H1 (cell line): ENCODE data around the gene CAB39L. TPM values are rescaled to one million over a fixed set of nuclear protein-coding genes. Genes with fewer than 3 reads are reported as not detected.

Experiments used
- CTCF ChIA-PET: fragments of 300-600 bp; sonication (Branson Sonifier 250); formaldehyde crosslinking; loops from one replicate; lab custom pipeline; 2021; ENCODE audit not compliant: partially characterized antibody; lab: Charles Lee
- POLR2A ChIA-PET: fragments of 300-600 bp; sonication (Branson Sonifier 250); formaldehyde crosslinking; loops from one replicate; lab custom pipeline; 2021; ENCODE audit warnings: inconsistent platforms; ENCODE audit not compliant: partially characterized antibody; lab: Charles Lee
- DNase-seq, 2 experiments: peaks; one replicate each; pipeline versions ENCODE4 v3.0.0 to v3.0.0-alpha.2; 2010 to 2022; ENCODE audit warnings: low spot score in 2 of 2, low read depth in 1 of 2, mixed read lengths in 1 of 2
- FAIRE-seq: peaks from 2 replicates; lab custom pipeline; 2011; peaks lifted over from hg19 to GRCh38; lab: Jason Lieb, UNC
- H2AFZ ChIP-seq: 2 replicates; pipeline ENCODE4 v1.8.1; 2012; ENCODE audit warnings: low read length, inconsistent platforms
- H2AK5ac ChIP-seq: 2 replicates; pipeline ENCODE4 v1.6.1; 2013; ENCODE audit warnings: low read depth, low read length
- H2BK120ac ChIP-seq: replicated peaks from 2 replicates; pipeline ENCODE3; 2013; ENCODE audit warnings: low read depth, low read length, inconsistent platforms
- H2BK12ac ChIP-seq: 2 replicates; pipeline ENCODE4 v1.6.1; 2013; ENCODE audit warnings: low read depth, low read length
- H2BK15ac ChIP-seq: 2 replicates; pipeline ENCODE4 v1.6.1; 2013; ENCODE audit warnings: low read length
- H2BK20ac ChIP-seq: 2 replicates; pipeline ENCODE4 v1.6.1; 2013; ENCODE audit warnings: low read length
- H2BK5ac ChIP-seq: 2 replicates; pipeline ENCODE4 v1.6.1; 2013; ENCODE audit warnings: low read depth, low read length
- H3K14ac ChIP-seq: 2 replicates; pipeline ENCODE4 v1.6.1; 2013; ENCODE audit warnings: inconsistent platforms; ENCODE audit not compliant: insufficient read length
- H3K18ac ChIP-seq: 2 replicates; pipeline ENCODE4 v1.6.1; 2013; ENCODE audit warnings: low read length; ENCODE audit errors: extremely low read depth
- H3K23ac ChIP-seq: 2 replicates; pipeline ENCODE4 v1.6.1; 2013; ENCODE audit warnings: inconsistent platforms; ENCODE audit not compliant: insufficient read length
- H3K23me2 ChIP-seq: 2 replicates; pipeline ENCODE4 v1.6.1; 2013; ENCODE audit warnings: low read depth, low read length
- H3K27ac ChIP-seq: 2 replicates; pipeline ENCODE4 v1.6.1; 2011; ENCODE audit warnings: low read depth, low read length, inconsistent platforms
- H3K27me3 ChIP-seq, 4 experiments: replicated peaks in 1 of 4; 1 replicate in 1 of 4; 2 replicates in 3 of 4; pipeline versions ENCODE4 v1.6.1 to v1.8.1; 2011 to 2013; ENCODE audit warnings: low read length in 3 of 4, mild to moderate bottlenecking in 3 of 4, inconsistent platforms in 2 of 4, mixed read lengths in 2 of 4, moderate library complexity in 1 of 4; ENCODE audit not compliant: control insufficient read depth in 3 of 4, insufficient read depth in 3 of 4; ENCODE audit errors: extremely low read depth in 1 of 4
- H3K36me3 ChIP-seq, 4 experiments: 2 replicates each; pipeline versions ENCODE4 v1.6.1 to v1.8.1; 2011 to 2013; ENCODE audit warnings: mild to moderate bottlenecking in 4 of 4, low read length in 3 of 4, moderate library complexity in 2 of 4, control low read depth in 1 of 4, inconsistent platforms in 1 of 4; ENCODE audit not compliant: insufficient read depth in 4 of 4, control insufficient read depth in 2 of 4
- H3K4ac ChIP-seq: replicated peaks from 2 replicates; pipeline ENCODE3; 2013; ENCODE audit warnings: low read length, low read depth, mixed read lengths, inconsistent platforms; ENCODE audit not compliant: insufficient read length
- H3K4me1 ChIP-seq, 4 experiments: replicated peaks in 1 of 4; 1 replicate in 1 of 4; 2 replicates in 3 of 4; pipeline versions ENCODE4 v1.6.1 to v1.8.1; 2011 to 2013; ENCODE audit warnings: low read length in 3 of 4, inconsistent platforms in 2 of 4, mixed read lengths in 1 of 4; ENCODE audit not compliant: insufficient read depth in 4 of 4, control insufficient read depth in 3 of 4
- H3K4me2 ChIP-seq, 2 experiments: 2 replicates each; pipeline versions ENCODE4 v1.6.1 to v1.8.1; 2011 to 2013; ENCODE audit warnings: low read depth in 2 of 2, low read length in 2 of 2, control low read depth in 1 of 2, inconsistent platforms in 1 of 2, mild to moderate bottlenecking in 1 of 2; ENCODE audit not compliant: insufficient read depth in 1 of 2
- H3K4me3 ChIP-seq, 4 experiments: fragments of 200-600, 300-600 bp in 1 of 4; sonication (generic), shearing (Covaris generic), sonication (Bioruptor Twin) in 1 of 4; 2 replicates each; pipeline versions ENCODE4 v1.5.1 to v1.8.1; 2011 to 2016; ENCODE audit warnings: low read length in 4 of 4, low read depth in 3 of 4, control low read depth in 2 of 4, inconsistent platforms in 2 of 4, mild to moderate bottlenecking in 2 of 4, mixed read lengths in 1 of 4, moderate library complexity in 1 of 4; ENCODE audit not compliant: insufficient read depth in 2 of 4; ENCODE audit errors: extremely low read depth in 1 of 4
- H3K56ac ChIP-seq: replicated peaks from 2 replicates; pipeline ENCODE3; 2013; ENCODE audit warnings: low read depth, mild to moderate bottlenecking, mixed read lengths, low read length, inconsistent platforms; ENCODE audit not compliant: insufficient read length
- H3K79me1 ChIP-seq: 2 replicates; pipeline ENCODE4 v1.6.1; 2013; ENCODE audit warnings: low read depth, low read length, control low read depth
- H3K79me2 ChIP-seq, 2 experiments: 2 replicates each; pipeline versions ENCODE4 v1.6.1 to v1.8.1; 2012 to 2013; ENCODE audit warnings: low read length in 2 of 2, mild to moderate bottlenecking in 2 of 2, inconsistent platforms in 1 of 2; ENCODE audit not compliant: insufficient read depth in 2 of 2, control insufficient read depth in 1 of 2
- H3K9ac ChIP-seq, 4 experiments: replicated peaks in 1 of 4; 1 replicate in 1 of 4; 2 replicates in 3 of 4; pipeline versions ENCODE4 v1.6.1 to v1.8.1; 2011 to 2013; ENCODE audit warnings: low read depth in 3 of 4, low read length in 3 of 4, control low read depth in 2 of 4, mild to moderate bottlenecking in 2 of 4, moderate library complexity in 2 of 4, inconsistent platforms in 1 of 4; ENCODE audit errors: extremely low read depth in 1 of 4
- H3K9me3 ChIP-seq, 2 experiments: 2 replicates each; pipeline versions ENCODE4 v1.6.1 to v1.8.1; 2012 to 2013; ENCODE audit warnings: mild to moderate bottlenecking in 2 of 2, moderate library complexity in 2 of 2, control low read depth in 1 of 2, inconsistent platforms in 1 of 2, low read depth in 1 of 2, low read length in 1 of 2, mixed read lengths in 1 of 2; ENCODE audit not compliant: insufficient read depth in 2 of 2
- H4K20me1 ChIP-seq, 2 experiments: replicated peaks in 1 of 2; 2 replicates each; pipeline versions ENCODE3 to v1.8.1; 2011 to 2013; ENCODE audit warnings: inconsistent platforms in 2 of 2, low read length in 2 of 2, mild to moderate bottlenecking in 1 of 2; ENCODE audit not compliant: insufficient read depth in 2 of 2, control insufficient read depth in 1 of 2
- H4K5ac ChIP-seq: 2 replicates; pipeline ENCODE4 v1.6.1; 2013; ENCODE audit warnings: low read length, low read depth, mixed read lengths, inconsistent platforms; ENCODE audit not compliant: insufficient read length
- H4K8ac ChIP-seq: 2 replicates; pipeline ENCODE4 v1.8.0; 2013; ENCODE audit warnings: mild to moderate bottlenecking, moderate library complexity, low read length, inconsistent platforms; ENCODE audit not compliant: insufficient read depth; ENCODE audit errors: extremely low read depth
- H4K91ac ChIP-seq: replicated peaks from 2 replicates; pipeline ENCODE3; 2013; ENCODE audit warnings: low read length, mixed read lengths, inconsistent platforms; ENCODE audit not compliant: insufficient read length
- GABPA ChIP-seq: IDR thresholded peaks from 2 replicates; pipeline ENCODE4 v1.6.1; 2011; ENCODE audit warnings: mild to moderate bottlenecking, low read length, moderate library complexity, borderline replicate concordance; ENCODE audit not compliant: insufficient read depth
- SP1 ChIP-seq: IDR thresholded peaks from 2 replicates; pipeline ENCODE4 v1.6.1; 2011; ENCODE audit warnings: low read depth, low read length
- WGBS, 2 experiments: shearing (Covaris generic) in 1 of 2; methylation state at CpG; one replicate each; pipeline versions ENCODE4 v1.1.6 to v1.1.7; 2013 to 2015; ENCODE audit warnings: low lambda C conversion rate in 2 of 2, mixed read lengths in 2 of 2, inconsistent platforms in 1 of 2, low coverage in 1 of 2, missing lambda C conversion rate in 1 of 2; ENCODE audit not compliant: insufficient replicate concordance in 2 of 2, insufficient coverage in 1 of 2, insufficient read length in 1 of 2; ENCODE audit errors: extremely low coverage in 1 of 2, missing lambda C conversion rate in 1 of 2; 5-methylcytosine and 5-hydroxymethylcytosine counted together
- polyA plus RNA-seq, 7 experiments: library from polyadenylated mRNA; depleted of rRNA in 3 of 7; stranded (reverse) in 5 of 7; unstranded in 2 of 7; fragments of >200 nt in 5 of 7; fragments of 200-250 nt in 2 of 7; gene quantifications; 1 replicate in 5 of 7; 2 replicates in 1 of 7; 4 replicates in 1 of 7; pipeline versions ENCODE4 v1.2.1 to v1.2.3, GENCODE V29; 2011 to 2013; ENCODE audit warnings: missing spikeins in 2 of 7, mixed read lengths in 2 of 7
- total RNA-seq: library from RNA; stranded (reverse); fragmentation: NEBNext Ultra II Directional; extraction: Animal tissue kit (Norgen Biotek cat#: 25700); gene quantifications from 2 replicates; pipeline ENCODE4 v1.2.1, GENCODE V29; 2021

Gene CAB39L
- total and polyA plus RNA-seq, 2 of the 8 experiments (the other 6 are each of a cell fraction or from before 2014, with no cell fraction given), result 2.5 to 4.8 TPM

DNA sequence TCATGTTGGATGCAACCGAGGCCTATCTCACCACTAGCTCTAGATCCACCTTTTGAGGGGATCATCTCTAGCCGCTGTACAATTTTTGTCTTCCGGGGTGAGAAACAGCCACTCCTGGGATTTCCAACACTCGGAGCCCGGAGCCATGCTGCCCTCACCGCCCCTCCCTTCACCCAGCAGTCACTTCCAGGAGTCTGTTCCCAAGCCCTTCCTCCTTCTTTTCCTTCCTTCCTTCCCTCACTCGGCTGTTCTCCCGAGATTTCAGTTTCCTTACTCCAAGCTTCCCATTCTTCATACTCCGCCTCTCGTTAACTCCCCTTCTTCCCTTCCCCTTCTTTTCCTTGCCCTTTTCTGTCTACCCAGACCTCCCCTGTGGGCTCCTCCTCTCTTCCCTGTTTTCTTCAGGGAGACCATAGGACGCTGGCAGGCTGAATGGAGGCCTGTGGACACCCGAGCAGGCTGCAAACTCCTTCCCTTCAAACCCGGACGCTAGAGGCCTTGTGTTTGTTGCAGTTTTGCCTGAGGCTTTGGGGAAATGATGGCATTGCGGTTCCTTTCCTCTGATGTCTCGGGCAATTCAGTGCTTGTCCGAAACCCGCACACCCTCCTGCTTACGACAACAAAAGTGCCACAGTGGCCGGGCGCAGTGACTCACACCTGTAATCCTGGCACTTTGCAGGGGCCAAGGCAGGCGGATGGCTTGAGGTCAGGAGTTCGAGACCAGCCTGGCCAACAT is 96.0 kb downstream of the CAB39L start:
- H3K14ac ChIP-seq, result no peak overlapping the region
- no peak overlapping the region for H4K5ac ChIP-seq
- H2BK15ac ChIP-seq, result no peak overlapping the region
- no peak overlapping the region for H2AK5ac ChIP-seq
- H3K4ac ChIP-seq, result no peak overlapping the region
- H3K27ac ChIP-seq, result no peak overlapping the region
- H3K56ac ChIP-seq, result no peak overlapping the region
- no peak overlapping the region for H2BK12ac ChIP-seq
- no peaks in the 10 kb centered on the region for H3K9me3 ChIP-seq
- H3K4me2 ChIP-seq, result peak overlapping the region in 1 of 2 experiments; percentile 22; a peak in 1 of 4 replicates
- no peak overlapping the region for H3K23ac ChIP-seq
- no peak overlapping the region for H4K91ac ChIP-seq
- peak overlapping the region; percentile 40; the same call in 1 of the 2 replicates for H3K18ac ChIP-seq
- DNase-seq (no peak), FAIRE-seq (no peak)
- ChIA-PET POLR2A (interaction anchor here (1.3 kb wide), 1 partner anchor 12 kb away, joined by 3 read pairs; no protein-coding TSS in a partner anchor), CTCF (interaction anchor here (0.6 to 1.1 kb wide), 2 partner anchors 15 to 334 kb away, joined by 3 read pairs; no protein-coding TSS in a partner anchor)
- H2AFZ ChIP-seq, result peak overlapping the region; percentile 63; the same call in 1 of the 2 replicates
- no peak overlapping the region for H3K9ac ChIP-seq
- WGBS, 2 experiments, result 93 to 100% methylated on average over 4 to 23 of the region's 23 CpGs
- peaks cover 2% of the 10 kb centered on the region; the same call in 1 of the 2 replicates for H3K23me2 ChIP-seq
- no peaks in the 10 kb centered on the region for H3K79me2 ChIP-seq
- H3K4me1 ChIP-seq, result peaks cover 0 to 8% (median 0%) of the 10 kb centered on the region in 4 experiments; a peak in 2 of 7 replicates
- peak overlapping the region; percentile 35 for H4K8ac ChIP-seq
- no peak for TF ChIP-seq GABPA
- 0 out of 2 replicates have a peak, but pooled peaks have one; percentile 35 for TF ChIP-seq SP1
- no peaks in the 10 kb centered on the region for H3K79me1 ChIP-seq
- H3K4me3 ChIP-seq, result no peak overlapping the region
- H2BK20ac ChIP-seq, result no peak overlapping the region
- H2BK120ac ChIP-seq, result no peak overlapping the region
- H3K27me3 ChIP-seq, result no peaks in the 10 kb centered on the region
- H4K20me1 ChIP-seq, result no peaks in the 10 kb centered on the region
- no peak overlapping the region for H2BK5ac ChIP-seq
- H3K36me3 ChIP-seq, result no peaks in the 10 kb centered on the region
